PC-3 (cell line): Measurements from ENCODE around the gene LRP2.

Experiments
- EZH2 ChIP-seq: fragments of 300-600 bp; sonication (generic); IDR thresholded peaks from one replicate; pipeline ENCODE4 v1.6.1; 2017; ENCODE audit warnings: antibody characterized with exemption, mild to moderate bottlenecking, low read length; ENCODE audit not compliant: unreplicated experiment
- EZH2phosphoT487 ChIP-seq: fragments of 300-600 bp; sonication (generic); IDR thresholded peaks from 2 replicates; pipeline ENCODE4 v1.6.1; 2018; ENCODE audit warnings: mild to moderate bottlenecking, antibody characterized with exemption, low read length, borderline replicate concordance
- TF ChIP-seq, protein P1 (sequence below): fragments of 300-600 bp; sonication (generic); conservative IDR thresholded peaks from 2 replicates; pipeline ENCODE4 v1.5.1; 2017; ENCODE audit warnings: antibody characterized with exemption, low read depth, mild to moderate bottlenecking, low read length

DNA sequence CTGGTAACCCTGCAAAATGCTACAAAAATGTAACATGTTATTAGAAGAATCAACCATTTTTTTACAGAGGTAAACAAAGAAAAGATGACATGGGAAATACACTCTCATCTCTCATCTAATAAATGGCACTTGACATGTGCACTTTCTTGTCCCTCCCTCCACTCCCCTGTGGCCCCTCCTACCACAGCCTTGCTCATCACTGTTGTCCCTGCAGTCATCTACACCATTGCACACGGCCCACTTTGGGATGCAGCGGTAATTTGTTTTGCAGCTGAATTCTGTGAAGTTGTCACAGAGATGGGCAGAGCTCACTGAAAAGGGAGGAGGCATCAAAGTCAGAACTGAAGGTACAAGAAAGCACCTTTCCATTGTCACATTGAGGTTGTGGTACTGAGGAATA, 189.4 kb downstream of the LRP2 start:
- no peak for TF ChIP-seq EZH2
- TF ChIP-seq, protein P1, sequence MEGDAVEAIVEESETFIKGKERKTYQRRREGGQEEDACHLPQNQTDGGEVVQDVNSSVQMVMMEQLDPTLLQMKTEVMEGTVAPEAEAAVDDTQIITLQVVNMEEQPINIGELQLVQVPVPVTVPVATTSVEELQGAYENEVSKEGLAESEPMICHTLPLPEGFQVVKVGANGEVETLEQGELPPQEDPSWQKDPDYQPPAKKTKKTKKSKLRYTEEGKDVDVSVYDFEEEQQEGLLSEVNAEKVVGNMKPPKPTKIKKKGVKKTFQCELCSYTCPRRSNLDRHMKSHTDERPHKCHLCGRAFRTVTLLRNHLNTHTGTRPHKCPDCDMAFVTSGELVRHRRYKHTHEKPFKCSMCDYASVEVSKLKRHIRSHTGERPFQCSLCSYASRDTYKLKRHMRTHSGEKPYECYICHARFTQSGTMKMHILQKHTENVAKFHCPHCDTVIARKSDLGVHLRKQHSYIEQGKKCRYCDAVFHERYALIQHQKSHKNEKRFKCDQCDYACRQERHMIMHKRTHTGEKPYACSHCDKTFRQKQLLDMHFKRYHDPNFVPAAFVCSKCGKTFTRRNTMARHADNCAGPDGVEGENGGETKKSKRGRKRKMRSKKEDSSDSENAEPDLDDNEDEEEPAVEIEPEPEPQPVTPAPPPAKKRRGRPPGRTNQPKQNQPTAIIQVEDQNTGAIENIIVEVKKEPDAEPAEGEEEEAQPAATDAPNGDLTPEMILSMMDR = no peak
- TF ChIP-seq EZH2phosphoT487 = no peak
